Kidney (tissue), 14 donors: ENCODE measurements around the gene DDX31. TPM values are rescaled to one million over a fixed set of nuclear protein-coding genes. Genes with fewer than 3 reads are reported as not detected.

Experiments used
- DNase-seq, 5 donors: peaks; one replicate each; pipeline ENCODE4 v3.0.0-alpha.2; 2013 to 2020
- FAIRE-seq: peaks from 2 replicates; lab custom pipeline; 2012; peaks lifted over from hg19 to GRCh38; lab: Jason Lieb, UNC
- H3K27ac ChIP-seq, 2 donors: one replicate each; pipeline ENCODE4 v1.7.0; 2013; ENCODE audit warnings: low read depth in 2 of 2, low read length in 2 of 2, inconsistent platforms in 1 of 2
- H3K27me3 ChIP-seq: one replicate; pipeline ENCODE4 v1.7.1; 2013; ENCODE audit warnings: low read length, inconsistent platforms; ENCODE audit not compliant: control insufficient read depth, insufficient read depth
- H3K36me3 ChIP-seq, 3 donors: one replicate each; pipeline versions ENCODE4 v1.7.0 to v1.7.1; 2013; ENCODE audit warnings: low read length in 3 of 3, control low read depth in 1 of 3, inconsistent platforms in 1 of 3; ENCODE audit not compliant: insufficient read depth in 3 of 3, control insufficient read depth in 2 of 3
- H3K4me1 ChIP-seq, 3 donors: one replicate each; pipeline versions ENCODE4 v1.7.0 to v1.7.1; 2013; ENCODE audit warnings: low read length in 3 of 3, inconsistent platforms in 1 of 3, low read depth in 1 of 3; ENCODE audit not compliant: control insufficient read depth in 2 of 3, insufficient read depth in 2 of 3
- H3K4me3 ChIP-seq, 3 donors: one replicate each; pipeline versions ENCODE4 v1.7.0 to v1.8.1; 2013; ENCODE audit warnings: low read length in 3 of 3, control low read depth in 1 of 3, inconsistent platforms in 1 of 3
- H3K9ac ChIP-seq, 3 donors: one replicate each; pipeline versions ENCODE4 v1.7.0 to v1.7.1; 2013; ENCODE audit warnings: low read length in 3 of 3, control low read depth in 1 of 3, inconsistent platforms in 1 of 3
- H3K9me3 ChIP-seq, 3 donors: one replicate each; pipeline versions ENCODE4 v1.7.0 to v1.7.1; 2013; ENCODE audit warnings: low read length in 3 of 3, control low read depth in 1 of 3, inconsistent platforms in 1 of 3; ENCODE audit not compliant: control insufficient read depth in 2 of 3, insufficient read depth in 1 of 3
- CTCF ChIP-seq: IDR thresholded peaks from 3 replicates; pipeline ENCODE4 v1.5.1; 2012; ENCODE audit warnings: mild to moderate bottlenecking, moderate library complexity, borderline replicate concordance; ENCODE audit not compliant: insufficient read depth; ENCODE audit errors: extremely low read depth
- intact Hi-C: fragments of 100-400 bp; cut with DNase I; formaldehyde crosslinking; loops from one replicate; pipeline ENCODE4 v1.11.1; 2022
- polyA plus RNA-seq: library from polyadenylated mRNA; stranded (reverse); fragments of 350-450 nt; fragmentation: Illumina TruSeq; extraction: RNeasy Lipid Tissue Mini Kit (QIAGEN cat#74804); gene quantifications from one replicate; pipeline ENCODE4 v1.2.3, GENCODE V29; 2014; ENCODE audit warnings: low read depth, low replicate concordance; ENCODE audit not compliant: insufficient read depth
- total RNA-seq: library from RNA; stranded (reverse); fragmentation: NEBNext Ultra II Directional; extraction: Animal tissue kit (Norgen Biotek cat#: 25700); gene quantifications from one replicate; pipeline ENCODE4 v1.2.1, GENCODE V29; 2021
- donor health status: control.
- donor health status: control.
- donor health status: control.
- donor health status: control.
- donor health status: control.
- donor health status: DM: yes; HTN: yes; CAD: no.
- donor health status: Normal renal cell carcinoma (clear cell type).

Gene DDX31
- total and polyA plus RNA-seq, 2 donors from 2014 or later: 6.4 to 27.6 TPM

GRCh38 chr9:132615774-132616173 is 54.0 kb downstream of the DDX31 start:
- FAIRE-seq (no peak), DNase-seq (no peak)
- no peak overlapping the region for H3K4me3 ChIP-seq
- intact Hi-C loops: no loop called here
- TF ChIP-seq CTCF: no peak
- no peak overlapping the region for H3K9ac ChIP-seq
- no peak overlapping the region for H3K27ac ChIP-seq
- H3K4me1 ChIP-seq: no peaks in the 10 kb centered on the region
- H3K27me3 ChIP-seq: no peaks in the 10 kb centered on the region
- H3K9me3 ChIP-seq: no peaks in the 10 kb centered on the region
- peaks cover 2 to 29% (median 21%) of the 10 kb centered on the region in 3 donors for H3K36me3 ChIP-seq

GRCh38 chr9:132614324-132614723 is 55.5 kb downstream of the DDX31 start:
- no peaks in the 10 kb centered on the region for H3K4me1 ChIP-seq
- DNase-seq (no peak), FAIRE-seq (no peak)
- H3K9ac ChIP-seq: no peak overlapping the region
- H3K27me3 ChIP-seq: no peaks in the 10 kb centered on the region
- H3K36me3 ChIP-seq: peaks cover 2 to 27% (median 21%) of the 10 kb centered on the region in 3 donors
- no peak for TF ChIP-seq CTCF
- H3K4me3 ChIP-seq: no peak overlapping the region
- no peaks in the 10 kb centered on the region for H3K9me3 ChIP-seq
- H3K27ac ChIP-seq: no peak overlapping the region
- intact Hi-C loops: no loop called here

- Histone ChIP-seq H3K4me1 (no peaks in the 10 kb centered on the region), H3K4me3 (no peak overlapping the region), H3K27me3 (no peaks in the 10 kb centered on the region), H3K36me3 (peaks cover 2 to 25% (median 20%) of the 10 kb centered on the region in 3 donors), H3K9me3 (no peaks in the 10 kb centered on the region), H3K9ac (no peak overlapping the region), H3K27ac (no peak overlapping the region)
- DNase-seq (no peak), FAIRE-seq (no peak)
- intact Hi-C loops: no loop called here
- no peak for TF ChIP-seq CTCF
These were observed 59.1 kb downstream of the DDX31 start for GRCh38 chr9:132610661-132611060.

GRCh38 chr9:132609829-132610228 is 60.0 kb downstream of the DDX31 start:
- no peak overlapping the region for H3K4me3 ChIP-seq
- H3K9me3 ChIP-seq: no peaks in the 10 kb centered on the region
- FAIRE-seq: no peak
- H3K9ac ChIP-seq: no peak overlapping the region
- TF ChIP-seq CTCF: no peak
- no peaks in the 10 kb centered on the region for H3K4me1 ChIP-seq
- no peaks in the 10 kb centered on the region for H3K27me3 ChIP-seq
- no peak for DNase-seq
- no peak overlapping the region for H3K27ac ChIP-seq
- peaks cover 2 to 25% (median 17%) of the 10 kb centered on the region in 3 donors for H3K36me3 ChIP-seq
- intact Hi-C loops: no loop called here
